AG09319 (cell line): ENCODE measurements around the gene RFX6.

ENCODE experiments used
- DNase-seq: peaks from one replicate; pipeline ENCODE4 v3.0.0-alpha.2; 2010; ENCODE audit warnings: low read depth; ENCODE audit errors: extremely low read depth
- CTCF ChIP-seq: IDR thresholded peaks from 2 replicates; pipeline ENCODE4 v1.5.1; 2011; ENCODE audit warnings: low read depth, mild to moderate bottlenecking, inconsistent platforms, low read length, moderate library complexity

RFX6 gene

GRCh38 chr6:116948533-116949304, 71.7 kb downstream of the RFX6 start:
- no peak for DNase-seq
- TF ChIP-seq CTCF: no peak

GRCh38 chr6:116949964-116950363, 72.9 kb downstream of the RFX6 start:
- no peak for TF ChIP-seq CTCF
- DNase-seq: no peak

- TF ChIP-seq CTCF: no peak
- no peak for DNase-seq
These were observed 77.3 kb downstream of the RFX6 start for GRCh38 chr6:116954335-116954734.

GRCh38 chr6:116954938-116955337, 77.9 kb downstream of the RFX6 start:
- no peak for TF ChIP-seq CTCF
- no peak for DNase-seq

- TF ChIP-seq CTCF: no peak
- no peak for DNase-seq
These were observed 78.7 kb downstream of the RFX6 start for GRCh38 chr6:116955773-116956172.

- no peak for DNase-seq
- no peak for TF ChIP-seq CTCF
These were observed 86.9 kb downstream of the RFX6 start for GRCh38 chr6:116963972-116964371.

- TF ChIP-seq CTCF: no peak
- no peak for DNase-seq
These were observed 89.9 kb downstream of the RFX6 start for GRCh38 chr6:116966675-116967576.
